GM18868 (cell line): ENCODE measurements around the gene ABCB9.
"Not testable (repeated sequence)": the region's sequence is repeated elsewhere in the genome, so short reads cannot be mapped to it uniquely, and the experiment has no call there.

Experiments used
- ATAC-seq: cut with Tn5 transposase; IDR thresholded peaks from one replicate; pipeline ENCODE4 v1.9.1; 2021; ENCODE audit warnings: mild to moderate bottlenecking, moderate library complexity; ENCODE audit not compliant: unreplicated experiment

ABCB9 gene

GRCh38 chr12:122944605-122945592 lies 21.4 kb downstream of the ABCB9 start:
- ATAC-seq = no peak

- ATAC-seq = no peak
Measured at GRCh38 chr12:122943196-122943595, 23.1 kb downstream of the ABCB9 start.

GRCh38 chr12:122942637-122943036 lies 23.6 kb downstream of the ABCB9 start:
- ATAC-seq = no peak

- ATAC-seq = not testable (repeated sequence)
Measured at GRCh38 chr12:122941351-122941750, 24.9 kb downstream of the ABCB9 start.

- ATAC-seq = no peak
Measured at GRCh38 chr12:122939125-122939524, 27.1 kb downstream of the ABCB9 start.

GRCh38 chr12:122937622-122938091 lies 28.6 kb downstream of the ABCB9 start:
- ATAC-seq = no peak

- ATAC-seq = no peak
Measured at GRCh38 chr12:122935318-122935717, 30.9 kb downstream of the ABCB9 start.

GRCh38 chr12:122934722-122935121 lies 31.5 kb downstream of the ABCB9 start:
- ATAC-seq = no peak

- ATAC-seq = no peak
Measured at GRCh38 chr12:122932207-122932606, 34.1 kb downstream of the ABCB9 start.

- ATAC-seq = no peak
Measured at GRCh38 chr12:122929812-122930211, 36.5 kb downstream of the ABCB9 start.

GRCh38 chr12:122929148-122929538 lies 37.1 kb downstream of the ABCB9 start:
- ATAC-seq = no peak

- ATAC-seq = no peak
Measured at GRCh38 chr12:122928404-122929147, 37.7 kb downstream of the ABCB9 start.

GRCh38 chr12:122927756-122928403 lies 38.4 kb downstream of the ABCB9 start:
- ATAC-seq = no peak

GRCh38 chr12:122921917-122922316 lies 44.3 kb downstream of the ABCB9 start:
- ATAC-seq = no peak

GRCh38 chr12:122920687-122921086 lies 45.6 kb downstream of the ABCB9 start:
- ATAC-seq = no peak

- ATAC-seq = no peak
Measured at GRCh38 chr12:122918827-122919226, 47.4 kb downstream of the ABCB9 start.

GRCh38 chr12:122917507-122918121 lies 48.6 kb downstream of the ABCB9 start:
- no peak for ATAC-seq

- ATAC-seq = no peak
Measured at GRCh38 chr12:122909442-122910288, 56.6 kb downstream of the ABCB9 start.

GRCh38 chr12:122908915-122909314 lies 57.3 kb downstream of the ABCB9 start:
- ATAC-seq = no peak

- not testable (repeated sequence) for ATAC-seq
Measured at GRCh38 chr12:122905258-122905657, 61.0 kb downstream of the ABCB9 start.
